DMS 273 (cell line): ENCODE results near the gene XXYLT1.
A peak's percentile ranks its signal among the peaks of the same experiment; 100 is the strongest.

Source experiments
- DNase-seq: peaks from one replicate; lab custom pipeline; 2025; ENCODE audit not compliant: unreplicated experiment; lab: John Stamatoyannopoulos, UW

Gene XXYLT1

DNA sequence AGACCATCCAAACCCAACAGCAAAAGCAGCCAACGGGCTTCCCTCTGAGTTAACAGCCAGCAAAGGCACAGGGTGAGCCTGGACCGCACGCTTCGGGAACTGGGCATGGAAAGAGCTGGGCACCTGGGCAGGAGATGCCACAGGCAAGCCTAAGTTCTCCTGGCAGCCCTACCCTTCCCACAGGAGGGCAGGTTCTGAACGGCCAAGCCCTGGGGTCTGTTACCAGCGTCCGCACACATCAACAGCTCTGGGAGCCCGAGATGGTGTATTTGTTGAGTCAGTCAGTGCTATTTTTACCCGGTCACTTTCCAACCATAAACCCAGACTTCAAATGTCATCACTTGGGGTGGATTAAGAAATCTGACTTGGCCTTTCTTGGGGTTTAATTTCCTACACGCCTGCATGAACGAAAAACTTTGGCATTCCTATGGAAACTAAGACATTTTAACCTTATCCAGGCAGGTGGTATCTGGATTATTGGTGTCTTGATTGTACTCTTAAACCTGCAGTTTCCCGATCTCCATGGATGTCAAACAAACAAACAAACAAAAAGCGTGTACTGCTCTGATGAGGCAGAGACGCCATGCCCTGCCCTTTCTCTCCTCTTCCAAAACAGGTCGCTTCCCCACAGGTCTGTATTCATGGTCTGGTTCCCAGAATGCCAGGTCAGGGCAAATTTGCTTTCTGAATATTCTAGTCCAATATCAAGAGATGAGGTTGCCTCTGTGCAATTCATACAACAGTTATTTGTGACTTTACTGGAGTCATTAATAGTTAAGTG, 99.7 kb downstream of the XXYLT1 start:
- no peak for DNase-seq

DNA sequence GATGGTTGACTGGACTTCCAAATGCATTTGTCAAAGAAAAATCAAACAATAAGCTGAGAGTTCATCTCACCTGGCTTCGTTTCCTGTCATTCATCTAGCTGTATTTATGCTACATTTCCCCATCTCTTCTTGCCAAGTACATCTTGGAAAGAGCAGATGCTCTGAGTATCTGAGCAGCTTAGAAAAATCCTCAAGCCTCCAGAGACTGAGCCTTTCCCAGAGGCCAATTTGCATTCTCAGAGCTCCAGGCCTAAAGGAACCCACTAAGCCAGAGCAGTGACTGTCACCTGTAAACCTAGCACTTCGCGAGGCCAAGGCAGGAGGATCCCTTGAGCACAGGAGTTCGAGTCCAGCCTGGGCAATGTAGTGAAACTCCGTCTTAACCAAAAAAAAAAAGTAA, 100.5 kb downstream of the XXYLT1 start:
- no peak for DNase-seq

DNA sequence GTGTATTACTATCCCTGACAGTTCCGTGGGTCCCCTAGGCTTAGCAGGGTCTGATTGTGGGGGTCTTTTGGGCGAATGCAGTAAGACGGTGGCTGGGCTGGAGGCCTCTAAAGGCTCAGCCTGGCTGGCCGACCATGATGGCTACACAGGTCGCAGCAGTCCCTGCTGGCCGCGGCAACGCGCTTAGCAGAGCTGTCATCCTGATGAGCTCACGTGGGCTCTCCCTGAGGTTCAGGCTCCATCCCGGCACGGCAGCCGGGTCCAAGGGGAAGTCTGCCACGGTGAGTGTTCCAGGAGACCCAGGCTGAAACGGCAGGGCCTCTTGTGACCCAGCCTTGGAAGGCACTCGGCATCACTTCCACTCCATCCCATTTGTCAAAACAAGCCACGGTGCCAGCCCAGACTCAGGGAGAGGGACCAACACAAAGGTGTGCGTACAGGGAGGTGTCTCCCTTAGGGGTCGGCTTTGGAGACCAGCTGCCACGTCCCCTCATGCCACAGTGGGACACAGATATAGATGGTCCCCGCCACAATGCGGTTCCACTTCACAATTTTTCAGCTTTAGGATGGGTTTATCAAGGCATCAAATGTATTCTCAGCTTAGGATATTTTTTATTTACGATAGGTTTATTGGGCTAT, 101.8 kb downstream of the XXYLT1 start:
- DNase-seq, result no peak

DNA sequence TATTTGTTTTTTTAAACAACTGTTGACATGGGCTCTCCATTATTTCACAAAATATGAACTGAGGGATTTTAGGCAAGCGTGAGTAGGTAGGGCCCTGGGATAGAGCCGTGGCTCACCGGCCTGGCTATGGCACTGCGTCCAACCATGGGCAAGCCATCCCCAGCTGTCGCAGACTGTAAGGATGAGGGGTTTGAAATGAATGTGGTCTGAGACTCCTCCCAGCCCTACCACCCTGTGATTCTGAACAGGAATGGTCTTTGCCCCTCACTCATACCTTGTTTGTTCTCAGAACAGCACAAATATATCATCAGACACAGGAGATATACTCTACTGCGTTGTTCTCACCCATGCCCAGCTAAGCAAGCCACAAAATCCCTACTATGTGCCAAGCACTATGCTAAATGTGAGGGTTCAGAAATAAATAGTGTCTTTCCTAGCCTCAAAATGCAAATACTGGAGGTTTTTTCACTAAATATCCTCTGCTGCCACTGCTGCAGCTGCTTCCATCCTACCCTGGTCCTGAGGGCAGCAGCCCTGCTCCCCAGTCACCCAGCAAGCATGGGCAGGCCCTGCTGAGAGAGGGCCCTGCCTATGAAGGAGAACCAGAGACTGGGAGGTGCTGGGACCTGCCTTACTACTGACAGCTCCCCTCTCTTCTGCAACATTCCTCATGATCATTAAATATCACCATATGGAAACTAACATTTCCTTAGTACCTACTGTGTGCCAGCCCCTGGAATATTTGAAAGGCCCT, 102.8 kb downstream of the XXYLT1 start:
- DNase-seq, result no peak

DNA sequence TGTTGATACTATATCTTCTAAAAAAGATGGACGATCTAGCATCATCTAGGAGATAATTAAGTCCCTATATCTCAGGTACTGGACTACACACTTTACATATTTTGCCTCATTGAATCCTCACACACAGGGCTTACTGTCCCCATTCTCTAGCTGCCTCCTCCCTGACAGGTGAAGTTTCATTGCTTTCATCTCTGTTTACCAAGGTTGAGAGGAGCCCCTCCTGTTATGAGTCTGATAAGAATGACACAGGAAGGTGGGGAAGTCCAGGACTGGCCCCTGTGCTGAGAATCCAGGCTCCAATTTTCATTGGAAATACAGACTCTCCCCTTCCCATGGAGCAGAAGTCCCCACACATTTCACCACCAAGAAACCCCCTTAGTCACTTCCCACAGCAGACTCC, 105.2 kb downstream of the XXYLT1 start:
- DNase-seq, result no peak

DNA sequence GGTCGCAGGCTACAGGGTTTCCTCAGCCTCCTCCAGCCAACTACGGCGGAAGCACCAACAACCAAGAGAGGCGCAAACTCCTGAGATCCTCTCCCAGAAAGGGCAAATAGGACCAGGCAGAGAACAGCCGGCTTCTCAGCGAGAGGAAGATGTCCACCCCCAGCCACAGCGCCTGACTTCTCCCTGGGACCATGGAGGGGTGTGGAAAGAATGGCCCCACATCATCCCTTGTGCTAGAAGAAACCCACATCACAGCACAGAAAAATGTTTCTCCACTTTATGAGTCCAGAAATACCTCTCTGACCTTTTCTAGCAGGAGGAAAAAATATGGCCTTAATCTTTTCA, 105.7 kb downstream of the XXYLT1 start:
- no peak for DNase-seq

DNA sequence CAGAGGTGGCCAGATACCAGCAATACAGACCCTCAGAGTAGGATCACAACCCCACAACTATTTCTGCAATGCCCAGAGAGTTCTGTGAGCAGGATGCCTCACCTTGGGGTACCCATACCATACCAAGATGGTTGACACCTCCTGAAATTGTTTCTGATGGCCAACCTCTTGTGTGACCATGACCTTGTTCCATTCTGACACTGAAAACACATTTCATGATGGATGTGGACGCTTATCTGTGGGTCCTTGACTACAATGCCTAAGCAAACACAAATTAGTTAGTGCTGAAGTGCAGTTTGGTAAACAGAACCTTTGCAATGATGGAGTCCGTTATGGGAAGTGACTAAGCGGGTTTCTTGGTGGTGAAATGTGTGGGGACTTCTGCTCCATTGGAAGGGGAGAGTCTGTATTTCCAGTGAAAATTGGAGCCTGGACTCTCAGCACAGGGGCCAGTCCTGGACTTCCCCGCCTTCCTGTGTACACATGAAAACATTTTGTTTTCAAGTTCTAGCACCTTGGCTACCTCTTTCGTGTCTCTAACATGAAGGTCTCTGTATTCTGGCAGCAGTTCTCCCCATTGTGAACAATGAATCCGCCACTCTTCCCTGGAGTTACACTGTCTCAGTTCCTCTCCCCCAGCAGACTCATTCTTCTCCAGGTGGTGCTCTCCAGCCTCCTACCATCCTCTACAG, 106.2 kb downstream of the XXYLT1 start:
- no peak for DNase-seq

DNA sequence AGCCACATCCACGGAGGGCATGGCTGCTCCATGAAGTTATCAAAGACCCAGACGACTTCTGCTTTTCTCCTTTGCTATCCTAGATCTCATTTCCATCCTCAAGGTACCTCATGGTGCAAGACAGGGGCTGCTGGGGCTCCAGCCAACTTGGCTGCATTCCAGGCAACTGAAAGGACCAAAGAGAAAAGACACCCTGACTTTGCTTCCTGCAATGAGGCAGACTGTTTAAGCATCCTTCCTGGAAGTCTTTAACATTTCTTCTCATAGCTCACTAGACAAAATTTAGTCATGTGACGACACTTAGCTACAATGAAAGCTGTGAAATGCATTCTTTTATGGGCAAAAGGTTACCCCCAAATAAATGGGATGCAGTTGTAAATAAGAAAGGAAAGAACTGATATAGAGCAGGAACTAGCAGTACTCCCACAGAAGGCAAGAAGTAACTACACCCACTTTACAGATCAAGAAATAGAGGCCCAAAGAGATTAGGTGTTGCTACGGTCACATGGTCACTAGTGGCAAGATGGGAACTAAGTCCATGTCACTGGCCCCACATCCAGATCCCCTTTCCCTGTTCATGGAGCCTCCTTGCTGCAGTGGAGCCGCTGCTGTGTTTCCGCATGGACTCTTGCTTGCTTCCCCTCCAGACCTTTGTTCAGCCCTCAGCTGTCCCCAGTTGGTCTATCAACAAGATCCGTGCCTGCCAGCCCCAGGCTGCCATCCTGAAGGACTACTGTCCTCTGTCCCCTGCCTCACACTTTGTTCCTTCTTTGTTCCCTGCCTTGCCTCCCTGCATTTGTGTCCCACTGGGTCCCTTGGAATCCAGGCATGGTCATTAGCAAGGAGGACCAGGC, 107.0 kb downstream of the XXYLT1 start:
- DNase-seq, result no peak

DNA sequence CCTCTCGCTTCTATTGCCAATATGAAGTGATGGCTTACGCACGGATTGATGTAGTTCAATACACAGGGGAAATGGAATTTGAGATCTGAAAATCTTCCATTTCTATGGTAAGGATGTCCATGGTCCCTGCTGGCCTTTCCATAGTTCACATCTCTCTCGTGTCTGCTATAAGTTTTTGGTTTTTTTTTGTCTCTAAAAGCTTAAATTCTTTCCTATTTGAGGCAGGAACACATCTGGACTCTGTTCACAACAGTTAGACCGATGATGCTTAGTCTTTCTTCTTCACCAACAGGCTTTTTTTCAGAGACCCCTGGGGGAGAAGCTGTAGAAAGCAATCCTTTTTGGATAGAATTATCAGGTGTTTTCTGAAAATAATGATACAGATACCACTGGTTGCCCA, 108.1 kb downstream of the XXYLT1 start:
- no peak for DNase-seq

DNA sequence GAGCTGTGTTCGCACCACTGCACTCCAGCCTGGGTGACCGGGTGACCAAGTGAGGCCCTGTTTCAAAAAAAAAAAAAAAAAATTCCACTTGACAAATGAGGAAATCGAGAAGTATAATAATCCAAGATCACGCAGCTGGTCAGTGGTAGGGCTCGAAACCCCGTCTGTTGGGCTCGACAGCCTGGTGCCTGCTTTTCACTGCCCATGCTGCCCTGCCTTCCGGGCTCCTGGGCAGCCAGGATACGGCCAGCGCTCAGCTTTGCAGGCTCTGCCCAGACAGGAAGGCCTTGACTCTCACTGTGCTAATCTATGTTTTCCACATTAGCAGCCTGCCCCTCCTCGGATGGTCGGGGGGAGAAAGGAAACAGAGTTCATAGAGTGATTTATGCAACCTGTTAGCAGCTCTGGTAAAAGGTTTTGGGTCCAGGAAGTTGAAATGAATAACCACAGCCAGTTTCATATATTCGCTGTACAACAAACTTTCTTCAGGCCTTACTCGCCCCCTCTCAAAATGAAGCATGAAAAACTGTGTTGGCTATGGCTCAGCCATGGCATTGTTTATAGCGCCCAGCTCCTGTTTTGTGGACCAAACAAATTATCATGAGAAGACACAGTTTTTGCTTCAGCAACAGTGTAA, 108.8 kb downstream of the XXYLT1 start:
- DNase-seq, result no peak

DNA sequence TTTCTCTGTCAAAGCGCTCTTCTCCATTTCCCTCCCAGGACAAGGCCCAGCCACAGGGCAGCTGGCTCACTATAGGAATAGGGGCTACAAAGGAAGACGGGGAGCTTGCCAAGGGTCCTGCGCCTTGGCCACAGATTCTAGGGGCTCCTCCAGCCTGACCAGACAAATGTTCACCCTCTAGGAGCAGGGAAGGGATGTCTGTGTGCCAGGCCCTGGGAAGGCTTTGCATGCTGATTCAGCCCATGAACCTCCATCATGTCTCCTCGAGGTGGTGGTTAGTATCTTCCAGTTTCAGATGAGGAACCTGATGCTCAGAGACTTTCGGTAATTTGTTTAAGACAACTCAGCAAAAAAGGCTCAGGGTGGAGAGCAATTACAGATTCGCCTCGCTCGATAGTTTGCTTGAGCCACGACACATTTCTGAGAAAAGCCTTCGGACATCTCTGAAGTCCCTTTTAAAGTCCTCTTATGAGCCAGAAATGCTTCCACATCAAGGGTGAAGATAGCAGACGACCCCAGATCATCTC, 110.0 kb downstream of the XXYLT1 start:
- DNase-seq, result no peak

DNA sequence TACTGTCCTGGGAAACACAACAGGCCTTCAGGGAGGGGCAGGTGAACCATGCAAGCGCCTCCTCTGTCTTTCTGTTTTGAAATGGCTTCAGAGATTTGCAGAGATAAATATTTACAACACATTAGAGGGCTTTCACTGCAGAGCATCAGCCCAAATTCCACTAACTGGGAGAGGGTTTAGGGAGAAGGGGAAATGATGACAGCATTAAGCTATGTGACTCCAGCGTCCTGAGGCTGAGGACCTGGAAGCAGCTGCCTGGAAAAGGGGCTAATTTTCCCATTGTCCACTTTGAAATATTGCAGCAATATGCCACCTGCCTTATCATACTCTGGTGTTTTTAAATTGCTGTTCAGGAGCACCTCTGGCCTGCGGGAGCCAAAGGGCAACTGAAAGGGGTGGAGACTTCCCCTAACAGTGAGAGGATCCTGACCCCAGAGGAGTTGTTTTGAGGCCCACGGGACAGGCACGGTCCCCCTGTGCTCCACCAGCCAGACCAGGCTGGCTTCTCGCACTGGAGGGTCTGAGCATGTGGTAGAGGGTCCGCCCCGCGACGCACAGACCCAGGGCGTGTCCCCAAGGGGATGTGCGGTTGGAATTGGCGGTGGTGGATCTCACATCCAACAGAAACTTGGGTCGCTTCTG, 110.6 kb downstream of the XXYLT1 start:
- DNase-seq, result no peak

DNA sequence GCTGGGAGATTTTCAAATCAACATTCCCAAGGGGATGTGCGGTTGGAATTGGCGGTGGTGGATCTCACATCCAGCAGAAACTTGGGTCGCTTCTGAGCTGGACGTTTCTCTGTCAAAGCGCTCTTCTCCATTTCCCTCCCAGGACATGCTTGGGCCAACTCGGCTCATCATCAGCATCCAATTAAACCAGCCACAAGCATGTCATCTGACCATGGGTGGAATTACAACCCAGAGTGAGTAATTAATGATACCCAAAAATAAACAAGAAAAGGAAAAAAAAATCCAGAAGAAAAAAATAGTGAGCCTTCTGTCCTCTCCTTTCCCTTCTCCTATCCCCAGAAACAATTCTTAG, 111.2 kb downstream of the XXYLT1 start:
- DNase-seq, result no peak

DNA sequence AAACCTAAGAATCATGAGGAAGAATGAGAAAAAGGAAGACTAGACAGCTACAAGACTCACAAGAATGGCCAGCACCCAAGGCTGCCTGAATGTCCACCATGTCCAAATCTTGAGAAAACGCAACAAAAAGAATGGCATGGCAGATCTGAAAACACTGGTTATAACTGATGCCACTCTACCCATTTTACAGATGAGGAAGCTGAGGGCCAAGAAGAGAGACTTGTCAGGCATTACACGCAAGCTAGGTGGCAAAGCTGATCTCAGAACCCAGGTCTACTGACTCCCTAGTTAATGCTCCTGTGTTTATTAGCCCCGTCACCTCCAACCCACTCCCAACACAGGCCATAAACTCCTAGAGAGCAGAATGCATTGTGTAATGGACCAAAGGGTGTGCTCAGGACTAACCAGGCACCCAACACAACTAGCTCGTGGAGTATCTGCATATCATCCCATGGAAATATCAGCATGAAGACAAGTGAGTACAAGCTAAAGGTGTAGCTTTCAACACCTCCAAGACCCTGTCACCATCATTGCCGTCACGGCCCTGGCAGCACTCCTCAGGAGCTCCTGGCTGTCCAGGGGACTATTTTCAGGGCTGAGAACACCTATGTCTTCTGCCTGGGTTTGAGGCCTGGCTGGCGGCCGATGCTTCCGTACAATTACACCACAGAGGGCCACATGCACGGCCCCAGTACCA, 111.7 kb downstream of the XXYLT1 start:
- no peak for DNase-seq

DNA sequence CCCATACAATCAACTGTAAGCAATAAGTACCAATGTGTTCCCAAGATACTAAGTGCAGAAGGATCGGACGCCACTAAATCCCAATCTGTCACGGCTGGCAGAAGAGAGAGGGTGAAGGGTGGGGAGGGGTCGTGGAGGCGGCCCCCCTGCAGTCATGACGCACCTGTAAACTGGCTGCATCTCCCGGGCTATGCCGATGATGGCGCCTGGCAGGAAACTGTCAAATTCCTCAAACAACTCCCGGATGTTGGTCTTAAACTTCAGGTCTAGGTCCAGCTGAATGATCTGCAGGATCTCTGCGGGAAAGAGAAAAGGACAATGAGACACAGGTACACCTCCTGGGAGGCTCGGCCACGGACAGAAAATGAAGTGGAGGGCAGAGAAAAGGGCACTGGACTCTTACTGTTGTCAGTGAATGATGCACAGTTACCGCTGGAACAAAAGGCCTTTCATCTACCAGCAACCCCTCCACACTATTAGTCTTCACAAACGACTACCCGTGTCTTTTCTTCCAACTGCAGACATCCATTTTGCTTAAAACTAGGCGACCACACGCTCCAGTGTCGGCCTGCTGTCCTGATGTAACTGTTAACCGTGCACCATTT, 114.6 kb downstream of the XXYLT1 start:
- DNase-seq, result no peak

DNA sequence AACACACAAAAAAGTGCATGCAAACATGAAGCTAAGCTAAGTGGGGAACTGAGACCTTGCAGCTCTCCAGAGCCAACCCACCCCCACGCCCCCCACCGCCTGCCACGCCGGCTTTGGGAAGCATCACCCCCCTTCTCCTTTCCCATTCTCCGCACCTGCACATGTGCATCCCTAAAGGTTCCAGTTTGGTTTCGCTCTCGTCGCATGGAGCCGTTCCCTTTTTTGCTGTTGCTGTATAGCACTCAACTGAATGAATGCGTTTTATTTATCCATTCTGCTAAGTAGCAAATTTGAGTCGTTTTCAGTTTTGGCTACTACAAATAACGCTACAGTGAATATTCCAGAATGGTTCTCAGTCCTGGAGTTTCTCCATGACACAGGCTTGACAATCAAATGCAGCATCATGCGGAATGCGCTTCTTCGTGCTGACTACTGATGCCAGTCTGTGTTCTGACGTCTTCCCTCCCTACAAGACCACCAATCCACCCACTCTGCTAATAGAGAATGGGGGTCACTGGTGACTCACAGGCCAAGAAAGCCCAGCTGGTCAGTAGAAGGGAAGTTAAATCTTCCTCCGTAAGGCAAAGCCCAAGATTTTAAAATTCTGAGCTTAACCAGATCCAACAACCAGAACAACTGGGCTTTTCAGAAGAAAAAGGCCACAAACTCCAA, 115.3 kb downstream of the XXYLT1 start:
- no peak for DNase-seq

DNA sequence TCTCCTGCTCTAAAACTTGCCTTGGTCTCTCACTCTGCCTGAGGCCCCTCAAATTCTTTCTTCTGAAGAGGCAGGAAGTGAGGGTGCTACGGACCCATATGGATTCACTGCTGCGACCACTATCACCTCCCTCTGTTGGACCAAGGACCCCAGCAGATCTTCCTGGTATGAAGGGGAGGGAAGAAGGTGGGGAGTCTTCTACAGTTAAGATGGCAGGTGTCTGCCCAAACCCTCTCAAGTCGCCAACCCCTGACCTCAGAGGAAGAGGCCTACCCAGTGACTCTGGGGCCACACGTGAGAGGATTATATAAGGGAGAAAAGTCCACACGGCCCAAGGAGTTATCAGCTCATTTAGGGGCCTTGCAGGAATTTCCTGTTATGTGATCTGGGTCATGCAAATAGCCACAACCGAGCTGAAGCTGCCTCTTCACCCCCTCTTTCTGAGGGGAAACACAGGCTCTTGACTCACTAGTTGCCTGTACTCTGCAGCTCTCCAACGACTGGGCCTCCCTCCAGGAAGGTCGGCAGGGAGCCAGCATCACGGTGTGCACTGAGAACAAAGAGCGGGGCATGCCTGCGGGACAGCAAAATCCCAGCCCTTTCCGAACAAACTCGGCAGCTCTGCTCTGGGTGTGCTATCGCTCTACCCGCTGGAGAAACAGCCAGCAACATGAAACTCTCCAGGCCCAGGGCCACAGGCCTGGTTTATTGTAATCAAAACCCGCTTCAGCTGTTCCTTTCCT, 116.0 kb downstream of the XXYLT1 start:
- peak; percentile 90 for DNase-seq
